GM21786 (cell line): ENCODE data around the gene MIXL1.
A peak's percentile ranks its signal among the peaks of the same experiment; 100 is the strongest.
"Not testable (repeated sequence)": the region's sequence is repeated elsewhere in the genome, so short reads cannot be mapped to it uniquely, and the experiment has no call there.

ENCODE experiments used
- ATAC-seq: cut with Tn5 transposase; IDR thresholded peaks from one replicate; pipeline ENCODE4 v1.9.1; 2021; ENCODE audit not compliant: unreplicated experiment

Gene MIXL1

DNA sequence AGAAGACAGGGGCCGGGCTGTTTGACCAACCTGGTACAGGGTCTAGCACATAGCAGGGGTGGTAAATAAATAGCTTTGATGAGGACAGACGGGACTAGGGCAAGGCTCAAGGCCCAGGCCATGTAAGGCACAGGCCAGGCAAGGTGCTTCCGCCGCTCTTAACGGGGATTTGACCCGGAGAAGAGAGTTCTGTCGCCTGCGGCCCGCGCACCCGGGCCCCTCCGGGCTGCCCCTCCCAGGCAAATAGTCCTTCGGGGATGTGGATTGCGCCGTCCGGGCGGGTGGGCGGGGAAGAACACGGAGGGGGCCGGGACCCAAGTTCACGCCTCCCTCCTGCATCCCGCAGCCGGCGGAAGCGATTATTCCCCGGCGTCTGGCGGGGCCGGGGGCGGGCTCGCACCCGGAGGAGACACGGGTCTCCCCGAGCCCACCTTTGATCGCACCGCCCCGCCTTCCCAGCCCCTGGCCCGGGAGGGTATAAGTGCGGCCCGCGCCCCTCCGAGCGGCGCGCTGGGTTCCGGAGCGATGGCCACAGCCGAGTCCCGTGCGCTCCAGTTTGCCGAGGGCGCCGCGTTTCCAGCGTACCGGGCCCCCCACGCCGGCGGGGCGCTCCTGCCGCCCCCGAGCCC lies at the start of gene MIXL1:
TSS of gene MIXL1 (plus strand) at position 508 of the 629 bp plus-strand sequence. CDS start at position 526, 18 bp downstream.
- ATAC-seq: peak; percentile 33

DNA sequence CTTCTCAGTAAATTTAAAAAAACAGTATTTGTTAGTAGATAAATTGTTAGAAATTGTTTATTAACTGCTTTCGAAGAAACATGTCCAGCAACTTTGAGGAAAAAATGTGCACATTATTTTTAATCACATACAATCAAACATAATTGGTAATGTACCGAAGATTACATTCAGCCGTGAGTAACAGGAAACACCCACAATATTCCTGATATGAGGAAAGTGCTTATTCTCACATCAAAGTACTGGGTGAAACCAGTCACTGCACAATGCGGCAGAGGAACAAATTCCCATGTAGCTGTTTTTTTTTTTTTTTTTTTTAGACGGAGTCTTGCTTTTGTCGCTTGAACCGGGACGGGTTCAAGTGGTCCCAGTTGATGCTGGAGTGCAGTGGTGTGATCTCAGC lies 46.6 kb upstream of the MIXL1 start:
- no peak for ATAC-seq

DNA sequence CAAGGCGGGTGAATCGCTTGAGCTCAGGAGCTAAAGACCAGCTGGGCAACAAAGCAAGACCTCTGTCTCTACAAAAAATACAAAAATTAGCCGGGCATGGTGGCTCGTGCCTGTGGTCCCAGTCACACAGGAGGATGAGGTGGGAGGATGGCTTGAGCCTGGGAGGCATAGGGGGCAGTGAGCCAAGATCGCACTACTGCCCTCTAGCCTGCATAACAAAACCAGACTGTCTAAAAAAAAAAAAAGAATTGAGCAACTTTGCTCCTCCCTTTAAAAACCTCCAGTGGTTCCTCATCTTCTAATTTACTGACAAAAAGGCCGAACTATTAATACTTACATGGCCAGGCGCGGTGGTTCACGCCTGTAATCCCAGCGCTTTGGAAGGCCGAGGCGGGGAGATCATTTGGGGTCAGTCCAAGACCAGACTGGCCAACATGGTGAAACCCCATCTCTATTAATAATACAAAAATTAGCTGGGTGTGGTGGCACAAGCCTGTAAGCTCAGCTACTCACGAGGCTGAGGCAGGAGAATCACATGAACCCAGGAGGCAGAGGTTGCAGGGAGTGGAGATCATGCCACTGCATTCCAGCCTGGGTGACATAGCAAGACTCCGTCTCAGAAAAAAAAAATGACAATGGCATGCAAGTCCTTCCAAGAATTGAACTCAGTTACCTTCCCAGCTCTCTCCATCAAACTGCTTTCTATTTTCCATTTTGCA lies 41.3 kb upstream of the MIXL1 start:
- ATAC-seq: no peak

DNA sequence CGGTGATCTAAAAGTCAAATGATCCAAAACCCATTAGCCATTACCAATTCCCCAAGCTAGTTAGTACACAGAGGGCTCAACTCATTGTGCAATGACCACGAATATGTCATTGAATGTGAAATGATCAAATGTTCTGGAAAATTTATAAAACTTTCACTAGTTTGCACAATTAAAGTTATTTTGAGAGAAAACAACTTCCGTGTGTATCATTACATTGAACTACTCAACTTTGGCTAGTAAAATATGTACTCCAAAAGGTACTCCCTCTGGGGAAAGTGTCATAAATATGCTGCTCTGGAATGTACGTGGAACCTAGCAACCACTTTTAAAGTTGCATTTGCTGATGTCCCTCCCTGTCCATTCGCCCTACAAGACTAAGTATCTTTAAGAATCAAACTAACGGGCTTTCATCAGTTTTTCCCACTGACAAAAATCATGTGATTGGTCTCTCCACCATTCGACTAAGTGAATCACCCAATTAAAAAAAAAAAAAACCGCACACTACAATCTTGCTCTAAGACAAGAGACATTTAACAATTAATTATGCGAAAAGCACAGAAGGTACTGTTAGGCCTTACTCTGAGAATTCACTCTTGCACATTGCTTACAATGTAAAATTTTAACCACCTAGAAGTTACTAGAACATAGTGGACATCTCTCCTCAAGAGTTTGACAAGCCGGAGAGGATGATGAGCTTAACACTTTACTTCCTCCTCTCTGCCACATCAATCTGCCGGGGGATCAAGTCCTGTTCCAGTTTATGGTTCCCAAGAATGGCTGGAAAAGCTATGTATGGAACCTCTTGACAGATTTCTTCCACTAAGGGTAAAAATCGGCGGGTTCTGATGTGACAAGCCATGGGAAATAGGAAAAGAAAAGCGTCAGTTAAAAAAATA lies 38.1 kb upstream of the MIXL1 start:
- ATAC-seq: no peak

DNA sequence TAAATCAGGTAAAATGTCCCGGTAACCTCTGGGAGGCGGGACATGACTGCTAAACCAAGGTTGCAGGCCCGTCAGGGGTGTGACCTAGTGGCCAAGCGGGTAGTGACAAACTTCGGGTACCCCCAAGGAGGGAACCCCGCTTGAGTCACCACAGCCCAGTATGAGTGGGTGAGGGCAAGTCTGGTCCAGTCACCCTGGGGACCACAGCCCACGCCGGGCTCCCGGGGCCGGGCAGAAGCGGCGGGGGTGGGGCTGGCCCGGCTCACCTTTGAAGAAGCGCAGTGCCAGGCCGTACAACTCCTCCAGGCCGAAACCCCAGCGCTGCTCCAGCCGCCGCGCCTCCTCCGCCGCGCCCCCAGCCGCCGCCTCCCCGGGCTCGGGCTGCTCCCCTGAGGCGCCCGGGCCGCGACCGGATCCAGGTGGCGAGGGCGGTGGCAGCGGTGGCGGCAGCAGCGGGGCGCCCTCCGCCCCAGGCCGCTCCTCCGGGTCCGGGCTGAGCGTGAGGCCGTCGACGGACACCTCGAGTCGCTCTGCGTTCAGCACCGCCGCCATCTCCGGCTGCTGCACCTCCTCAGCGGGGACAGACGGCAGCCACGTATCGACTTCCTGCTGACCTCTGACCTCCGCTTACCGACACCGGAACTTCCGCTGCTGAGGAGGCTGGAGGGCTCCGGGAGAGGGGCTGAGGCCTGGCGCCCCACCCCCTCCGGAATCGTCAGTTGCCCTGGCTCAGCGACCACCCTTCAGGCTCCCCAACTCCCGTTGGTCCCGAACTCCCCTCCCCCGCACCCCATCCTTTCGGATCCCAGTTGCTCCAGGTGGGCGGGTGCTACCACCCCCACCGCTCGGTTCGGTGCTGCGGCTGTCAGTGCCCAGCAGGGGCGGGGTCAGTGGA lies 37.1 kb upstream of the MIXL1 start, which contains the start of gene ACBD3:
TSS of gene ACBD3 (minus strand) at position 618 of the 895 bp plus-strand sequence. CDS start at position 552, 66 bp downstream.
- ATAC-seq: peak; percentile 95

DNA sequence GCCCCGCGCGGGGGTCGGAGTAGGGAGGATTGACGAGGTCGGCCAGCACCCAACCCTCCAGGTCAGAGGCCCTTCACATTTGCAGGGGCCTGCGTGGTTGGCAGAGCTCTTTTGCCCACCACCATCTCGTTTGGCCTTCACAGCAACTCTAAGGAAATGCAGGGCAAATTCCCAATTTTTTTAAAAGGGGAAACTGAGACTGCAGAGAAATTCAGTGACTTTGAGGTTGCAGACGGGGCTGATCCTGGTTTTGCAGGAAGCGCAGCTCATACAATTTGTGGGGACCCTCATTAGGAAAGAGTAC lies 36.5 kb upstream of the MIXL1 start:
- ATAC-seq: no peak

DNA sequence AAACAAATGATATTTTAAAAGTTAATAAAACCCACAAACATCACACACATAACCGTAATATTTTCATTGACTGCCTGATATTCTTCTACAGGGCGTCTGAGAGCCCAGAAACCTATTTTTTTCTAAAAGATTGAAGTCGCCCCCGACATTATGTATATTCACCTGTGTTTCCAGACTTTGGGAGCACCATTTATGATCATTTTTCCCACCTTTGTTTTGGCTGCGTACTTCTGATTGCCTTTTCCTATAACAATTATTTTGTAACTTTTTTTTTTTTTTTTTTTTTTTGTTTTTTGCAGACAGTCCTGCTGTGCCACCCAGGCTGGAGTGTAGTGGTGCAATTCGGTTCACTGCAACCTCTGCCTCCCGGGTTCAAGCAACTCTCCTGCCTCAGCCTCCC lies 36.1 kb upstream of the MIXL1 start:
- ATAC-seq: no peak

DNA sequence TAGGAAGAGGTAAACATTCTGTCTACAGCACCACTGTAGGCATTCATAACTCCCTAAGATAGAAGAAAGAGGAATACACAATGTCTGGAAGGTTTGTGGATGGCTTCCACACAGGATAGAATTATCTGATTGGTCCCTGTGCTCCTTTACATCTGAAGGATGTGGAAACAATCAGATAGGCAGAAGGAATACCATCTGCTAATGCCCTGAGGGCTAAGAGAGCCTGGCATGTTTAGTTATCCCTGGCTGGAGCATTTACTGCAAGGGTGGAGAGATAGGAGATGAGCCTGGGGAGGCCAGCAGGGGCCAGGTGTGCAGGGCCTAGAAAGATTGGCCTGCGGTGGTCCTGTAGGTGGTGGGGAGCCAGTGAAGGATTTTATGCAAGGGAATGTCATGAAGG lies 28.3 kb upstream of the MIXL1 start:
- no peak for ATAC-seq

DNA sequence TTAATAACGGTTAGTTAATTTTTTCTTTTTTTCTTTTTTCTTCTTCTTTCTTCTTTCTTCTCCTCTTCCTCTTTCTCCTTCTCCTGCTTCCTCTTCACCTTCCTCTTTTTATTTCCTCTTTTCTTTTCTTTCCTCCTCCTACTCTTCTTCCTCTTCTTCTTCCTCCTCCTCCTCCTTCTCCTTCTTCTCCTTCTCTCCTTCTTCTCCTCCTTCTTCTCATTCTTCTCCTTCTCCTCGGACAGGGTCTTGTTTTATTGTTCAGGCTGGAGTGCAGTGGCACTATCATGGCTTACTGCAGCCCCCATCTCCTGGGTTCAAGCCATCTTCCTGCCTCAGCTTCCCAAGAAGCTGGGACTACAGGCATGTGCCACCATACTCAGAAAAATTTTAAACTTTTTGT lies 23.5 kb upstream of the MIXL1 start:
- no peak for ATAC-seq

DNA sequence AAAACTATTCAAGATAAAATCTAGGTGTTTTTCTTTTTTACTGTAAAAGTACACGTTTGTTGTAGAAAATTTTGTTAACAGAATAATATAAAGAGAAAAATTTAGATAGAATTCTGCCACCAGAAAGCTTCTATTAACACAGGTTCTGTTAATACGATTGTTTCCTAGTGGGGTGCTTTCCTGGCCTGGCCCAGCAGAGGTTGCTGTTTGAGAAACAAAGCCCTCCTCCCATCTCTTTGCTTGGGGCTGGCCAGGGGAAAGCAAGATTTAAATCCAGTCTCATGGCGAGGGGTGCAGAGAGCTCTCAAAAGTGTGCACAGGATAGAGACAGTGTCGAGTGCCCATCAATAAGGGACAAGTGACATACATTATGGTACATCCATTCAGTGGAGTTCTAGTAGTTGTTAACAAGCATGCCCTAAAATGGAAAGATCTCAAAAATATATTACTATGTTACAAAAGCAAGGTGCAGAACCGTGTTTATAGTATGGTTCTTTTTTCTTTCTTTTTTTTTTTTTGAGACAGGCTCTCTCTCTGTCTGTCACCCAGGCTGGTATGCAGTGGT lies 22.4 kb upstream of the MIXL1 start:
- ATAC-seq: no peak

DNA sequence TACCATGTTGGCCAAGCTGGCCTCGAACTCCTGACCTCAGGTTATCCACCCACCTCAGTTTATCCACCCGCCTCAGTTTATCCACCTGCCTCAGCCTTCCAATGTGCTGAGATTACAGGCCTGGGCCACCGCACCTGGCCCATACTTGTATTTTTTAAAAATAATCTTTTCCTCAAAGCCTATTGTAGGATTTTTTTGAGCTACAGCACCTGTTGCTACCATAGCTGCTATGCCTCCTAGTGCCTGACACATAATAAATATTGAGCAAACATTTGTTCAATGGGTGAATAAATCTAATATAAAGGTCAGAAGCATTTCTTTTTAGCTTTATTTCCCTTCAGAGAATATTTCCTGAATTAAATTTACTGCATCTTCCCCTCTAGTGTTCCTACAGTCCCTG lies 21.2 kb upstream of the MIXL1 start:
- no peak for ATAC-seq

DNA sequence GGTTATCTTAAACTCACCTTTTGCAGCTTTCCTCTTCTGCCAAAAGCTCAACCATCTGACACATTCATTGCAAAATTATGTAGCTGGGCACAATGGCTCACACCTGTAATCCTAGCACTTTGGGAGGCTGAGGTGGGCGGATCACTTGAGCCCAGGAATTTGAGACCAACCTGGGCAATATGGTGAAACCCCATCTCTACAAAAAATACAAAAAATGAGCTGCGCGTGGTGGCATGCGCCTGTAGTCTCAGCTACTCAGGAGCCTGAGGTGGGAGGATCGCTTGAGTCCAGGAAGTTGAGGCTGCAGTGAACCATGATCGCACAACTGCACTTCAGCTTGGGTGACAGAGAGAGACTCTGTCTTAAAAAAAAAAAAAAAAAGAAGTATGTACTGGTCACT lies 20.8 kb upstream of the MIXL1 start:
- ATAC-seq: not testable (repeated sequence)

DNA sequence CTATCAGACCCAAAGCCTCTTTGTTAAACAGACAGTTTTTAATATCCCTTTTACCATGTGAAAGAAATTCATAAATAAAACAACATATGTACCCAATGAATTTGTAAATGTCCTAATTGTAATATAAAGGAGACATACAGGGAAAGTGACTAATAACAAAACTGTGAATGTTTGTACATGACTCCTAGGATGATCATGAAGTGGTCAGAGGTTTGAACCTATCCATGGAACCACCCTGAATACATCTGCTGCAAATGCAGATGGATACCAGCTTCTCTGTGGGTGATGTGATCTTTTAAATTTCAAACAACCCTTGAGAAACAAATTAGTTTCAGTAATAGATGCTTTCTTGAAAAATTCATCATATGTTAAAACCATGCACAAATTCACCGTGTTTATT lies 20.2 kb upstream of the MIXL1 start:
- ATAC-seq: no peak

DNA sequence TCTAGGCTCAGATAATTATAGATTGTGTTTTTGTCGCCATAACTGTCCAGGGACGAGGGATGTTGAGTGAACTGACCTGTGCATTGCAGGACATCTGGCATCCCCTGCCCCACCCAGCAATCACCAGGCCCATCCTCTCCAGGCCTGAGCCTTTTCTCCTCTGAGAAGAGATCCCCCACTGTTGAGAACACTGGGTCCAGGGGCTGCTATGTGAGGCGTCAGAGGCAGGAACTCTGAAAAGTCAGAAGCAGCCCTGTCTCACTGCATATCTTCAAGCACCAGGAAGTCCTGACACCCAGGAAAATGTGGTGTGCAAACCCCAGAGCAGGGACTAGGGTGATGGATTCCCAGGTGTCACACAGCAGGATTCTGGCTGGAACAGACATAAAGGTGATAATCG lies 19.8 kb upstream of the MIXL1 start:
- no peak for ATAC-seq

DNA sequence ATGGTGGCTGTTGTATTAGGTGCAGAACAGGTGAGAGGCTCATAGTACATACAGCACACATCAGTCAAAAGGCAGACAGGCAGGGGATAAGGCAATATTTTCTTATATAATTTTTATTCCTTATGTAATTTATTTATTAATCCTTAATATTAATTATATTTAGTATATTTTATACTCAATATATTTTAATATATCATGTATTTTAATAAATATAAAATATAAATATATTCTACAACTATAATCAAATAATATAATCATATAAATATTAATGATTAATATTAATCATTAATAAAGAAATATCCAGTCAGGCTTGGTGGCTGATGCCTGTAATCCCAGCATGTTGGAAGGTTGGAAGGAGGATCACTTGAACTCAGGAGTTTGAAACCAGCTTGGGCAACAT lies 19.3 kb upstream of the MIXL1 start:
- ATAC-seq: no peak

DNA sequence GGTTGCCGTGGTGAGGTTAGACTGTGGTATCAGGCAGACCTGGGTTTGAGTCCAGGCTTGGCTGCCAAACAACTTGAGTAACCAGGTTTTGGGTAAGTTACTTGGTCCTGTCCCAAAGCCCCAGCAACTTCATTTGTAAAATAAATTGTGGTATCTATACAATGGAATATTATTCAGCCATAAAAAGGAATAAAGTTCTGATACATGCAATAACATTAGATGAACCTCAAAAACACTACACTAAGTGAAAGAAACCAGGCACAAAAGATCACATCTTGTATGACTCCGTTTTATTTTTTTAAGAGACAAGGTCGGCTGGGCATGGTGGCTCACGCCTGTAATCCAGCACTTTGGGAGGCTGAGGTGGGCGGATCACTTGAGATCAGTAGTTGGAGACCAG lies 16.4 kb upstream of the MIXL1 start:
- ATAC-seq: no peak

DNA sequence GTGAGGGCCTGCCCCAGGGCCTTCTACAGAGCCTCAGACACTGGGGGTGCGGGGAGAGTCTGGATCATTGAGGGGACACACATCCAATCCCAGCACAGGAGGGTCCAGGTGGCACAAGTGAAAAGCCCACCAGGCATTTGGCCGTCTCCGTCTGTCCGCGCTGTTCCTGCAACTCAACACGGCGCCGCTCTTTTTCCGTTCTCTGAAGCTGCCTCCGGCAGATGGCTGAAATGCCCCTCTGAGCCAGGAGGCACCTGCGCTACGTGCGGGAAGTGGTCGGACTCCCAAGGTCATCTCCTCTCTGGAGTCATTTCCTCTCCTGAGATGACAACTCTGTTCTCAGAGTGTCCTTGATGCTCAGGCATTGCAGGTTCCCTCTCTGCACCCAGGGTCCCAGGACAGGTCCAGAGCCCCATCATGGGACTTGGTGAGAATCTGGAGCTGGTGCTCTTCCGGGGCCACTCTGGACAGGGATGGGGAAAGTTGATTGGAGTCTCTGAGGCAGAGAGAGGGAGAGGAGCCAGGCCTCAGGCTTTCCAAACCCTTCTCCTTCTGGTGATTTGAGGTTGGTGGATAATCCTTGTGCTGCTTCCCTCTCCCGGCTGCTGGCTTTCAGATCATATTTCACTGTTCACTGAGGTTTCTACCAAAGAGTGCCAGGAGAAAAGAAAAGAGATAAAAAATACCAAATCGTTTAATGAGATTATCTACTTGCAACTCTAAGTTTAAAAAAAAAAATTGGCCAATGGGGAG lies 14.0 kb upstream of the MIXL1 start:
- no peak for ATAC-seq

DNA sequence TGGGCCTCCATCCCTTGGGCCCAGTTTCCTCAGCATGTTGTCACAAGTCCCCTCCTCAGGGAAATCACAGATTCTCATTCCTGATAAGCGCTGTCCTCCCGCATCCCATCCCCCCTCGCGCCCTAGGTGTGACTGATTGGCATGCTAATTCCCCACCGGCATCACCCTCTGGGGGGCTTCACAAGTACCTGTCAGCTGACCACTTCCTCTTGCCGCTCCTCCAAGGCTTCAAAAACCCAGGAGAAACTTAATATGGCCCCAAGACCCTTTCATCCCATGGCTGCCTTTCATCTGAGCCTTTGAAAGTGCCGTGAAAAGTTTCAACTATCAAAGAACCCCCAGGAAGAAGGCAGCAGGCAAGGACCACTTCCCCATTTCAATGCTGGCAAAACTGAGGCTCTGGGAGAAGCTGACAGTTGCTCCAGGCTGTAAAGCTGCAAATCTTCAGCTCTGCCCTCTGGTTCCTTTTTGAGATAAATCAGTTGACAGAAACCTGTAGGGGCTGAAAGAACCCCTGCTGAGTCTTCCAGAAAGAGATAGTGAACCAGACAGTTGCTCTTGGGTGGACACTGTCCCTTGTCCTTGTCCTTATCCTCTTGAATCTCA lies 12.8 kb upstream of the MIXL1 start:
- no peak for ATAC-seq

DNA sequence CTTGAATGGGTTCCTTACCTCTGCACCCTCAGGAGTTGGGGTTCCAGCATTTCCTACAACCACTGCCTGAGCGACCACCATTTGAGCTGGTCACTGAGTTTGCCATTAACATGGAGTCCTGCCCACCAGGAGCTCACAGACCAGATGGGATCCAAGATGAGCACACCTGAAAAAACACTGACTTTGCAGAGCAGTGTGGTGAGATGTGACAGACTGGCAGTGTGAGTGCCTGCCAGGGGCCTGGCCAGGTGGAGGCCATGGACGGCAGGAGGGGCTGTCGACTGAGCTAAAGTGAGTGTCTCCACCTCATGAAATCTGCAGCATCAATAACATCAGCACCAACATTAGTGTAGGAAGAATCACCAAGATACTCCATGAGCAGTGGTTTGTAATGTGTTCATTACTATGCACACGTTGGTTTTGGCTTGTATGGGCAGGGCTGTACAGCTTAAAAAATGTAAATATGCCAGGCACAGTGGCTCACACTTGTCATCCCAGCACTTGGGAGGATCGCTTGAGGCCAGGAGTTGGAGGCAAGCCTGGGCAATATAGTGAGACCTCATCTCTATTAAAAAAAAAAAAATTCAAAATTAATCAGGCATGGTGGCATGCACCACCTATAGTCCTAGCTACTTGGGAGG lies 12.2 kb upstream of the MIXL1 start:
- ATAC-seq: no peak
